Adrenal gland (tissue), 12 donors: ENCODE results near the gene SCYGR4. TPM values are rescaled to one million over a fixed set of nuclear protein-coding genes. Genes with fewer than 3 reads are reported as not detected.
"Not testable (repeated sequence)": the region's sequence is repeated elsewhere in the genome, so short reads cannot be mapped to it uniquely, and the experiment has no call there.

Experiments
- DNase-seq, 7 donors: peaks; one replicate each; pipeline ENCODE4 v3.0.0-alpha.2; 2019 to 2020
- H3K27ac ChIP-seq, 5 donors: fragments of 200-600 bp; sonication (generic) in 4 of 5; 1 replicate in 3 of 5; 2 replicates in 2 of 5; pipeline versions ENCODE4 v1.5.1 to v1.8.0; 2016 to 2020; ENCODE audit warnings: mild to moderate bottlenecking in 1 of 5
- H3K27me3 ChIP-seq: fragments of 200-600 bp; 2 replicates; pipeline ENCODE4 v1.8.0; 2021
- H3K36me3 ChIP-seq, 2 donors: fragments of 200-600 bp; replicated peaks in 1 of 2; 1 replicate in 1 of 2; 2 replicates in 1 of 2; pipeline versions ENCODE4 v1.5.1 to v1.8.0; 2018 to 2022
- H3K4me1 ChIP-seq, 2 donors: fragments of 200-600 bp; replicated peaks in 1 of 2; 1 replicate in 1 of 2; 2 replicates in 1 of 2; pipeline versions ENCODE4 v1.5.1 to v1.8.0; 2018 to 2021
- H3K4me3 ChIP-seq, 4 donors: fragments of 200-600 bp; sonication (generic) in 3 of 4; one replicate each; pipeline ENCODE4 v1.5.1; 2016 to 2018
- H3K9me3 ChIP-seq, 3 donors: fragments of 200-600 bp; sonication (generic) in 1 of 3; replicated peaks in 1 of 3; 1 replicate in 2 of 3; 2 replicates in 1 of 3; pipeline versions ENCODE4 v1.5.1 to v1.8.0; 2016 to 2021
- CTCF ChIP-seq, 6 experiments: fragments of 450-650 bp in 4 of 6; fragments of 200-600 bp in 2 of 6; sonication (generic) in 1 of 6; IDR thresholded peaks; 1 replicate in 5 of 6; 2 replicates in 1 of 6; pipeline versions ENCODE4 v1.5.1 to v1.8.0; 2016 to 2021; ENCODE audit warnings: antibody characterized with exemption in 6 of 6, mild to moderate bottlenecking in 2 of 6, moderate library complexity in 1 of 6
- POLR2A ChIP-seq, 2 donors: fragments of 450-650 bp; IDR thresholded peaks; one replicate each; pipeline ENCODE4 v1.6.1; 2017; ENCODE audit warnings: antibody characterized with exemption in 2 of 2, mild to moderate bottlenecking in 2 of 2, moderate library complexity in 1 of 2
- WGBS, 4 donors: extraction: QIAGEN DNeasy Blood & Tissue Kit in 2 of 4; methylation state at CpG; one replicate each; pipeline versions ENCODE4 v1.1.5 to v1.1.7; 2013 to 2017; 5-methylcytosine and 5-hydroxymethylcytosine counted together
- intact Hi-C, 2 donors: fragments of 100-400 bp; cut with DNase I; formaldehyde crosslinking; loops; one replicate each; pipeline versions ENCODE4 v1.14.1 to v1.15.0; 2022 to 2023
- polyA plus RNA-seq, 3 donors: library from polyadenylated mRNA; stranded (reverse); fragments of 200-250 nt in 2 of 3; fragments of 350-450 nt in 1 of 3; fragmentation: Illumina TruSeq in 1 of 3; extraction: RNeasy Lipid Tissue Mini Kit (QIAGEN cat#74804) in 1 of 3; gene quantifications; one replicate each; pipeline ENCODE4 v1.2.3, GENCODE V29; 2013 to 2014
- total RNA-seq, 9 donors: library from RNA; depleted of rRNA in 4 of 9; stranded (reverse); fragments of >200 nt in 4 of 9; fragments of 120-200 nt in 1 of 9; fragmentation: NEBNext Ultra II Directional in 1 of 9; extraction: Animal tissue kit (Norgen Biotek cat#: 25700) in 1 of 9; gene quantifications; one replicate each; pipeline versions ENCODE4 v1.1.0 to v1.2.4, GENCODE V29; 2013 to 2023
- donor health status: healthy with polysubstance abuse.
- donor health status: Bipolar disorder and iron deficiency.
- donor health status: DM: yes; HTN: yes; CAD: no.
- donor health status: DM: no; HTN: no; CAD: no.
- donor health status: DM: no; HTN: no; CAD: no.
- donor health status: DM: yes; HTN: yes; CAD: no.

The SCYGR4 gene
- total and polyA plus RNA-seq, 12 donors: not detected

- 60 to 84% (median 68%) methylated on average over 3 to 4 of the region's 4 CpGs for WGBS, 4 donors
- no peaks in the 10 kb centered on the region for H3K9me3 ChIP-seq
- H3K27ac ChIP-seq: no peak overlapping the region
- no peak overlapping the region for H3K4me3 ChIP-seq
- intact Hi-C loops: no loop called here
- H3K36me3 ChIP-seq: no peaks in the 10 kb centered on the region
- no peak for TF ChIP-seq POLR2A (IDR thresholded peaks at IDR 0.05)
- no peak for TF ChIP-seq CTCF (IDR thresholded peaks at IDR 0.05)
- DNase-seq: no peak
- no peaks in the 10 kb centered on the region for H3K4me1 ChIP-seq
- H3K27me3 ChIP-seq: no peaks in the 10 kb centered on the region
Measured at GRCh38 chr2:227597998-227598397, 19.3 kb upstream of the SCYGR4 start.

GRCh38 chr2:227598835-227599503, 18.3 kb upstream of the SCYGR4 start, which contains the start of gene SCYGR2:
TSS of gene SCYGR2 (plus strand) at chr2:227598893. CDS start at chr2:227598893, 0 bp downstream.
- H3K36me3 ChIP-seq, H3K4me1 ChIP-seq, H3K27me3 ChIP-seq, DNase-seq, H3K4me3 ChIP-seq, H3K9me3 ChIP-seq, H3K27ac ChIP-seq, intact Hi-C loops: not testable (repeated sequence)
- WGBS, 4 donors: 69 to 90% (median 85%) methylated on average over 5 to 16 of the region's 16 CpGs

- intact Hi-C loops: no loop called here
- TF ChIP-seq CTCF (IDR thresholded peaks at IDR 0.05) (no peak), POLR2A (IDR thresholded peaks at IDR 0.05) (no peak)
Measured at GRCh38 chr2:227602358-227602757, 14.9 kb upstream of the SCYGR4 start.

GRCh38 chr2:227606476-227606875, 10.8 kb upstream of the SCYGR4 start:
- 28 to 47% (median 35%) methylated on average over 1 of the region's 1 CpG for WGBS, 4 donors
- TF ChIP-seq CTCF (IDR thresholded peaks at IDR 0.05) (no peak), POLR2A (IDR thresholded peaks at IDR 0.05) (no peak)
- intact Hi-C loops: no loop called here

More at GRCh38 chr2:227602358-227602757, 14.9 kb upstream of the SCYGR4 start:
- H3K27ac ChIP-seq: no peak overlapping the region
- no peaks in the 10 kb centered on the region for H3K4me1 ChIP-seq
- DNase-seq: no peak
- H3K9me3 ChIP-seq: no peaks in the 10 kb centered on the region
- H3K27me3 ChIP-seq: no peaks in the 10 kb centered on the region
- H3K36me3 ChIP-seq: no peaks in the 10 kb centered on the region
- WGBS, 4 donors: 72 to 78% (median 74%) methylated on average over 3 of the region's 3 CpGs
- no peak overlapping the region for H3K4me3 ChIP-seq

GRCh38 chr2:227607941-227608340, 9.4 kb upstream of the SCYGR4 start:
- intact Hi-C loops: no loop called here
- no peaks in the 10 kb centered on the region for H3K9me3 ChIP-seq
- WGBS, 4 donors: 46 to 54% (median 53%) methylated on average over 3 of the region's 3 CpGs
- no peak for DNase-seq
- no peaks in the 10 kb centered on the region for H3K4me1 ChIP-seq
- H3K4me3 ChIP-seq: no peak overlapping the region
- H3K27me3 ChIP-seq: no peaks in the 10 kb centered on the region
- H3K27ac ChIP-seq: no peak overlapping the region
- TF ChIP-seq POLR2A (IDR thresholded peaks at IDR 0.05) (no peak), CTCF (IDR thresholded peaks at IDR 0.05) (no peak)
- H3K36me3 ChIP-seq: no peaks in the 10 kb centered on the region

More at GRCh38 chr2:227606476-227606875, 10.8 kb upstream of the SCYGR4 start:
- Histone ChIP-seq H3K4me1 (no peaks in the 10 kb centered on the region), H3K36me3 (no peaks in the 10 kb centered on the region), H3K4me3 (no peak overlapping the region), H3K9me3 (no peaks in the 10 kb centered on the region), H3K27me3 (no peaks in the 10 kb centered on the region), H3K27ac (peak overlapping the region in 1 of 5 donors; percentile 29)
- peak in 6 of 7 donors; percentile 46 to 80 (median 58) for DNase-seq
